NK-92 (cell line): ENCODE data around the gene SAMM50.

ENCODE experiments used
- DNase-seq: peaks from one replicate; lab custom pipeline; 2025; ENCODE audit not compliant: unreplicated experiment; lab: John Stamatoyannopoulos, UW

The SAMM50 gene

GRCh38 chr22:43945632-43946383 lies 9.4 kb upstream of the SAMM50 start:
- no peak for DNase-seq

DNA sequence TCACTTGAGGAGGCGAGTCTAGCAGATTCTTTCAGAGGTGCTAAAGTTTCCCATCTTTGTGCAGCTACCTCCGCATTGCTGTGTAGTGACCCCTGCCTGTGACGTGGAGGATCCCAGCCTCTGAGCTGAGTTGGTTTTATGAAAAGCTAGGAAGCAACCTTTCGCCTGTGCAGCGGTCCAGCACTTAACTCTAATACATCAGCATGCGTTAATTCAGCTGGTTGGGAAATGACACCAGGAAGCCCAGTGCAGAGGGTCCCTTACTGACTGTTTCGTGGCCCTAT lies 8.9 kb upstream of the SAMM50 start:
- DNase-seq, result no peak

GRCh38 chr22:43948836-43949406 lies 6.3 kb upstream of the SAMM50 start:
- no peak for DNase-seq

DNA sequence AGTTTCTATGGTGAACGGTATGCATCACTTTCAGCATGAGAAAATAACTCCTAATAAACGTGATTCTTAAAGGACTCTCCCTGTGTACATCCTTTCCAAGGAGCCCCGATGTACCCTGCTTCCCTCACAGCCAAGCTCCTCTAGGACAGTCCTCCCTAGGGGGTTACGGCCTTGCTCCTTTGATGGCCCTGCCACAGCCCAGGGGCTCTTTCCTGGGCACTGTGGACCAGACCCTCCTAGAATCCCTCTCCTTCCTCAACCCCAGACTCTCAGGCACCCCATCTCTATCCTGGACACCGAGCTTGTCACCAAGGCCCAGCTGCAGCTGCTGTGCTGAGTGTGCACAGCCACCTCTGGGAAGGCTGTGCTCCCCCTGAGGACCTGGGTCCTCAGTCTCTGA lies 3.9 kb upstream of the SAMM50 start:
- DNase-seq, result no peak

DNA sequence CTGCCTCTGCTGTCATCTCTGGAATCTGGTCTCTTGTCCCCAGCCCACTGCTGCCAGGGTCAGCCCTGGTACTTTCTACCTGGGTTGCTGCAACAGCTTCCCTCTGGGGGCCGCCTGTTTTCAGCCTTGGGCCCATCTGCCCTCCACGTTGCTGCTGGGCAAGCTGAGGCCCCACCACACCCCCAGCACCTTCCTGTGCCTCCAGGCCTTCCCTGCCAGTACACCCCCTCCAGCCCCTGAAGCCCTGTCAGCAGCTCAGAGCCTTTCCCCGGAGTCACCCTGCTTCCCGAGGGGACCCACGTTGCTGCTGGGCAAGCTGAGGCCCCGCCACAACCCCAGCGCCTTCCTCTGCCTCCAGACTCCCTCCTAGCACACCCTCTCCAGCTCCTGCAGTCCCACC lies 3.3 kb upstream of the SAMM50 start:
- DNase-seq, result no peak

GRCh38 chr22:43953988-43954785 lies 1.1 kb upstream of the SAMM50 start:
- no peak for DNase-seq

DNA sequence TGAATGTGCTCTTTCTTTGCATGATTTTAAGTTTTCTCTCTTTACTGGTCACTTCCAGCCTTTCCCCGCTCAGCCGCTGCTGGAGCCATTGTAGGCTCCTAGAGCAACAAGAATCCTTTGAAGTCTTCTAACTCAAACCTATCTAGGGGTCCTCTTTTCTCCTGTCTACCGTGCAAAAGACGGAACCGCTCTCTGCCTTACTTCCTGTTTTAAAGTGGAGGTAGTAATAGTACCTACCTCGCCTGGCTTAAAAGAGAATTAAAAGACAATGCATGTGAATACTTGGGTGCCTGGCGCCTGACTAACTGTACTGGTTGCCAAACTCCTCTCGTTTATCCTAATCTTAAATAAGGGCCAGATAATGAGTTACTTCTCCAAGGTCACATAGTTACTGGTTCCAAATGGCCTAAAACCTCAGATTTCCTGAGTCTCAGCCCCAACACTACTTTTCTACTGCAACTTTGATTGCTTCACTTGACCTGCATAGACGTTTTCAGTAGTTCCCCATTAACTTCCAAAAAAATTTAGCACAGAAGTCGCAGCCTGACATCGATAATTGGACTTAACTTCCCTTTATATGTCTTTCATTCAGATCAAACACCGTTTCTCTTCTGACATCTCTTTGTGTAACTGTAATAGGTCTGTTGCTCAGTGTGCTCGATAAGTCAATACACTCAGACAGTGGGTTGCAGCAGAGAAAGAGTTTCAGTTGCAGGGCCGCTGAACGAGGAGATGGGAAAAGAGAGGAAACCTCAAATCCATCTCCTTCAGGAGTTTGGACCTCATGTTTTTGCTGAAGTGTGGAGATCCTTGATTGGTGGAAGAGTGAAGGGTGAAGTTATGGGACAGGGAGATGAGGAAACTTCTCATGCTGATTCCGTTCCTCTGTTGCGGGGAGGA lies 891 bp downstream of the SAMM50 start:
- DNase-seq, result no peak

GRCh38 chr22:43956805-43957463 lies 1.7 kb downstream of the SAMM50 start:
- DNase-seq, result no peak

- no peak for DNase-seq
These were observed 2.6 kb downstream of the SAMM50 start for GRCh38 chr22:43957871-43958270.

DNA sequence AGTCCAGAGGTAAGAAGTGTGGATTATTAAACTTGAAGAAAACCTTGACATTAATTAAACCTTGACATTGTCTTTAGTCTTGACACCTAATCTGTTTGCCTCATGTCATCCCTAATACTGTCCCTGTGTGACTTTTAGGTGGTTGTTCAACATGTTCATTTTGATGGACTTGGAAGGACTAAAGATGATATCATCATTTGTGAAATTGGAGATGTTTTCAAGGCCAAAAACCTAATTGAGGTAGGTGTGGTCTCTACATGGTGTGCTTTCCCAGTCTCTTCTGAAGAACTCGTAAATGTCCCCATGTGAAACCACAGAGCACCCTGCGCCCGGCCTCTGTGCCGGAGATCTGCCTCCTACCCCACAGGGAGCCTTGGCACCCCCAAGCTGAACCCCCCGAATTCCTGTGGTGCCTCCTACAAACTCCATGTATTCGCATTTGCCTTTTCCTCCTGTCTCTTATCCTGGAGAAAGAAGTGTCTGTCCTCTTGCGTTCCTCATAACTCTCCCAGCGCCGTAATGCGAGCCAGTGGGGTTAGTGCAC lies 9.1 kb downstream of the SAMM50 start:
- no peak for DNase-seq

GRCh38 chr22:43967069-43967468 lies 11.8 kb downstream of the SAMM50 start:
- no peak for DNase-seq

DNA sequence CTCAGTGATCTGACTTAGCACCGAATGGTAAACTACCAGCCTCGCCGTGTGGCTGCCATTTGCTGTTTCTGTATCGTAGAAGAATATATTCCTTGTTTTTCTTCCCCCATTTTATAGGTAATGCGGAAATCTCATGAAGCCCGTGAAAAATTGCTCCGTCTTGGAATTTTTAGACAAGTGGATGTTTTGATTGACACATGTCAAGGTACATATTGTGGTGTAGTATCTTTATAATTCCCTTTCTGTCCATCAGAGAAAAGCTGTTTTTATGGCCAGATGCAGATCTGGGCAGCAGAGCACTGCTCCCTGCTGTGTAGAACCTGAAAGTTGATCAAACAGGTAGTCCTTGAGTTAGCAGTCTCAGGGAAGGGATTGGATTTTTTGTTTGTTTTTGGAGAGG lies 13.4 kb downstream of the SAMM50 start:
- DNase-seq, result no peak

- no peak for DNase-seq
These were observed 14.0 kb downstream of the SAMM50 start for GRCh38 chr22:43969021-43969878.

DNA sequence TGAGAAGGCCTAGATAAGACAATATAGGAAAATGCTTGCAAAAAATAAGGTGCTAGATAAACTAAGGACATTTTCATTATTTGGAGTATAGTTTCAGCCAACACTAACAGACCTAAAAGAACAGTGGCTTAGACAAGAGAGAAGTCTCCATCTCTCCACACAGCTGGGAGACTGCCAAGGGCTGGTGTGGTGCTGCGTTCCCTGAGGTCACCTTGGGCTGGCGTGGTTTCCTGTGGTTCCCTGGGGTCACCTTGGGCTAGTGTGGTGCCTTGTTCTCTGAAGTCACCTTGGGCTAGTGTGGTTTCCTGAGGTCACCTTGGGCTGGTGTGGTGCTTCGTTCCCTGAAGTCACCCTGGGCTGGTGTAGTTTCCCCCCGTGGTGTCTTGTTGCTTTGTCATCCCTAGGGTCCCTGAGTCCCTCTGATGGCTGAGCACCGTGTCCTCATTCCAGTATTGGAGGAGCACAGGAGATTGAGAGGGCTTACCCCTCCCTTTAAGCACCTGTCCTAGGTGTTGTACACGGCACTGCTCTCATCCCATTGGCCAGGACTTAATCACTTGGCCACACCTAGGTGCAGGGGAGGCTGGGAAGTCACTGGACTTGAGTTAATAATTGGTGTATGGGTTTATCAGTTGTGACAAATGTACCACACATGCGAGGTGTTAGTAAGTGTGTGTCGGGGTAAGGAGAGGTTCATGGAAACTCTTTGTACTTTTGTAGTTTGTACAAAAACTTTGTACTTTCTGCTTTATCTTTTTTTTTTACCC lies 14.9 kb downstream of the SAMM50 start:
- DNase-seq, result no peak

DNA sequence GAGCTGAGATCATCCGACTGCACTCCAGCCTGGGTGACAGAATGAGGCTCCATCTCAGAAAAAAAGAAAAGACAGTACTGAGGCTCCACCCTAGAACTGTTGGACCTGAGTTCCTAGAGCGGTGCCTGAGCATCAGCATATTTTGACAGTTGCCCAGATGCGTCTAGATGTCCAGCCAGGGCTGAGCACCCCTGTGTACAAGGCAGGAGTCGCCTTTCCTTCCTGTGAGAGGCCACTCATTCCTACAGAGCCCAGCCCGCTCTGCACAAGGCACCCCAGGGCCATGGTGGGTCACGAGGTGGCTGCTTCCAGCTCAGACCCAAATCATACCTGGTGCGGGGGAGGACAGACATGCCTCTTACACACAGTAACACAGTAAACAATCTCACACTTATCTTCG lies 15.9 kb downstream of the SAMM50 start:
- no peak for DNase-seq

DNA sequence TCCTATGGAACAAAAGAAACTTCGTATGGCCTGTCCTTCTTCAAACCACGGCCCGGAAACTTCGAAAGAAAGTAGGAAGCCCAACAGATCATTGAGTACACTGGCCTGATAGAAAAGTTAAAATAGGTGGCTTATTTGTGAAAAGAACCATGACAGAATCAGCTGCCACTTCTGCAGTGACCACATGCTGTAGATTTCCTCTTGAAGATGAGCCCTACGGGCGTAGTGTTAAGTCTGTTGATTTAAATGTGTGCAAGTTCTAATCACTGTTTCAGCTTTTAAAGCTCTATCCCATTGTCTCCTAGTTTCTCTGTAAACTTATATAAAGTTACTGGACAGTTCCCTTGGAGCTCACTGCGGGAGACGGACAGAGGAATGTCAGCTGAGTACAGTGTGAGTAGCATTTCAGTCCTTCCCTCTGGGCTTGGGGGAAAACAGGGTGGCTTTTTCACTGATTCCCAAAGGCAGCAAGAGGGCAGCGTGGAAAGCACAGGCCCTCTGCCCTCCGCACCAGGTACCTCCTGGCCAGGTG lies 17.8 kb downstream of the SAMM50 start:
- no peak for DNase-seq

- DNase-seq, result no peak
These were observed 18.8 kb downstream of the SAMM50 start for GRCh38 chr22:43974028-43974545.

DNA sequence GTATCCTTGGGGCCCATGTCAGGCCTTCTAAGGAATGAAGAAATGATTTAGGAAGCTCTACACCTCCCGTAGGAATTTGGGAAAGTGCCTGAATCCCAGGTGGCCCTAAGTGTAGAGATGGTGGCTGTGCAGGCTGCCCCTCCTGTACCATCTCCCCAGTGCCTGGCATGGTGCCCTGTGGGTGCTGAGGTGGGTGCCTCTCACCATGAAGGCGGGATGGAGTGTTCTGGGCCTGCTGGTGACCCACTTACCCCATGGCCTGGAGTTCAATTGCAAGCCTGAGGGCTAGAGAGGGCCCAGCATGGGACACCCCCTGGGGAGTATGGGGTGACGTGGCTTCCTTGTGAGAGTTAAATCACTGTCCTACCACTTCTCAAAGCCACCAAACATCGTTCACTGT lies 19.8 kb downstream of the SAMM50 start:
- no peak for DNase-seq
